Panc1 (cell line): ENCODE data around the gene CRIM1. TPM values are rescaled to one million over a fixed set of nuclear protein-coding genes. Genes with fewer than 3 reads are reported as not detected.

Source experiments
- ATAC-seq: fragments of 200-7000 bp; cut with Tn5 transposase; 2 replicates; pipeline ENCODE4 v1.9.1; 2020; ENCODE audit warnings: mild to moderate bottlenecking, moderate library complexity
- BruUV-seq: library from RNA; stranded (reverse); fragments of 400-500 nt; replicated peaks from 2 replicates; lab custom pipeline; 2021; lab: Mats Ljungman, UMichigan
- CTCF ChIA-PET: fragments of 300-600 bp; sonication (Branson Sonifier 250); formaldehyde crosslinking; loops from one replicate; lab custom pipeline; 2022; ENCODE audit warnings: antibody characterized with exemption; lab: Charles Lee
- POLR2A ChIA-PET: fragments of 300-600 bp; sonication (Branson Sonifier 250); formaldehyde crosslinking; loops from one replicate; lab custom pipeline; 2022; ENCODE audit warnings: antibody characterized with exemption; lab: Charles Lee
- DNase-seq: peaks from one replicate; pipeline ENCODE4 v3.0.0-alpha.2; 2010; ENCODE audit warnings: low read depth, low spot score
- H3K27ac ChIP-seq: 2 replicates; pipeline ENCODE4 v1.5.1; 2011; ENCODE audit warnings: mild to moderate bottlenecking, low read length, inconsistent platforms
- H3K27me3 ChIP-seq: fragments of 200-500 bp; sonication (Bioruptor generic); 2 replicates; pipeline ENCODE4 v1.6.0; 2014; ENCODE audit warnings: low read length, inconsistent platforms; ENCODE audit not compliant: control insufficient read depth, insufficient read depth
- H3K36me3 ChIP-seq: fragments of 200-500 bp; sonication (Bioruptor generic); 2 replicates; pipeline ENCODE4 v1.5.1; 2014; ENCODE audit warnings: inconsistent platforms, mild to moderate bottlenecking, low read length, moderate library complexity; ENCODE audit not compliant: control insufficient read depth, insufficient read depth
- H3K4me1 ChIP-seq: 2 replicates; pipeline ENCODE4 v1.5.1; 2011; ENCODE audit warnings: inconsistent platforms, mild to moderate bottlenecking, low read length, moderate library complexity; ENCODE audit not compliant: control insufficient read depth, insufficient read depth
- H3K4me3 ChIP-seq, 2 experiments: 2 replicates each; pipeline ENCODE4 v1.5.1; 2011 to 2012; ENCODE audit warnings: low read depth in 2 of 2, low read length in 2 of 2, mild to moderate bottlenecking in 2 of 2, inconsistent platforms in 1 of 2, moderate library complexity in 1 of 2
- H3K9me3 ChIP-seq: fragments of 200-500 bp; sonication (Bioruptor generic); 2 replicates; pipeline ENCODE4 v1.5.1; 2014; ENCODE audit warnings: low read depth, mild to moderate bottlenecking, inconsistent platforms, low read length, moderate library complexity; ENCODE audit not compliant: control insufficient read depth, insufficient read depth
- CTCF ChIP-seq: fragments of 450-650 bp; IDR thresholded peaks from 2 replicates; pipeline ENCODE4 v1.5.1; 2017; ENCODE audit warnings: mild to moderate bottlenecking
- POLR2AphosphoS5 ChIP-seq: IDR thresholded peaks from 2 replicates; pipeline ENCODE4 v1.6.1; 2012; ENCODE audit warnings: mild to moderate bottlenecking, low read depth, low read length, moderate library complexity
- SIN3A ChIP-seq: IDR thresholded peaks from 2 replicates; pipeline ENCODE4 v1.6.1; 2012; ENCODE audit warnings: low read depth, mild to moderate bottlenecking, low read length, moderate library complexity, borderline replicate concordance; ENCODE audit not compliant: insufficient read depth
- TCF7L2 ChIP-seq: IDR thresholded peaks from 2 replicates; pipeline ENCODE4 v1.6.1; 2011; ENCODE audit warnings: mild to moderate bottlenecking, low read depth, low read length, inconsistent platforms
- in situ Hi-C: cut with HindIII; loops from 2 replicates; pipeline ENCODE4 v1.10.0; 2016; ENCODE audit warnings: low sequenced_read_pairs, low pct_unique_long_range_greater_than_20kb
- intact Hi-C: fragments of 100-400 bp; cut with micrococcal nuclease; formaldehyde crosslinking; loops from one replicate; pipeline ENCODE4 v1.10.0; 2022; ENCODE audit not compliant: unreplicated experiment
- total RNA-seq: library from RNA; stranded (reverse); gene quantifications from one replicate; pipeline ENCODE4 v1.2.1, GENCODE V29; 2021; ENCODE audit not compliant: unreplicated experiment
- TF ChIP-seq, protein P1 (sequence below), 2 experiments: IDR thresholded peaks; 2 replicates each; pipeline ENCODE4 v1.6.1; 2011 to 2012; ENCODE audit warnings: low read depth in 2 of 2, control low read depth in 1 of 2, low read length in 1 of 2, mild to moderate bottlenecking in 1 of 2, moderate library complexity in 1 of 2; ENCODE audit not compliant: insufficient read depth in 1 of 2

Gene CRIM1
- total RNA-seq, 1 experiment from 2014 or later: 290 TPM

GRCh38 chr2:36484454-36484853, 128.9 kb downstream of the CRIM1 start:
- peaks cover 88% of the 10 kb centered on the region for H3K4me1 ChIP-seq
- CTCF ChIA-PET: no interaction called here

DNA sequence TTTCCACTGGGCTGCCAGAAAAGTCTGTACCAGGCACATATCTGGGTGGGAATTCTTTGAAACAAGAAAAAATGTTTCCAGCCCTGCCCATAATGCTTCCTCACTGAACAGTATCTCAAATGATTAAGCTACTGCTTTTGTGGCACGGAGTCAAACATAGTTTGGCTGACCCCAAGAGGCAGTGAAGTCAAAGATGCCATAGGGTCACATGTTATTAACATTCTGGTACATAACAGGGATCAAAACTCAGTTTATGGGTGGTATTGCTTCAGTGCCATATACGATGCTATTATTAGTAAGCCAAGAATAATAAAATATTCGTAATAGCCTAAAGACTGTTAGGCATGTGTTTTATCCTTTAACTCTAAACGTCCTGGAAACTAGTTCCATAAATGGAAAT, 129.9 kb downstream of the CRIM1 start:
- Histone ChIP-seq H3K9me3 (no peaks in the 10 kb centered on the region), H3K27ac (peak overlapping the region; percentile 98), H3K27me3 (no peaks in the 10 kb centered on the region), H3K36me3 (peaks cover 53% of the 10 kb centered on the region), H3K4me1 (peaks cover 89% of the 10 kb centered on the region), H3K4me3 (no peak overlapping the region)
- ChIA-PET POLR2A (no interaction called here), CTCF (interaction anchor here (1.0 kb wide), 1 partner anchor 132 kb away, joined by 3 read pairs; no protein-coding TSS in a partner anchor)
- intact Hi-C loops: no loop called here
- in situ Hi-C loops: no loop called here
- TF ChIP-seq, protein P1, sequence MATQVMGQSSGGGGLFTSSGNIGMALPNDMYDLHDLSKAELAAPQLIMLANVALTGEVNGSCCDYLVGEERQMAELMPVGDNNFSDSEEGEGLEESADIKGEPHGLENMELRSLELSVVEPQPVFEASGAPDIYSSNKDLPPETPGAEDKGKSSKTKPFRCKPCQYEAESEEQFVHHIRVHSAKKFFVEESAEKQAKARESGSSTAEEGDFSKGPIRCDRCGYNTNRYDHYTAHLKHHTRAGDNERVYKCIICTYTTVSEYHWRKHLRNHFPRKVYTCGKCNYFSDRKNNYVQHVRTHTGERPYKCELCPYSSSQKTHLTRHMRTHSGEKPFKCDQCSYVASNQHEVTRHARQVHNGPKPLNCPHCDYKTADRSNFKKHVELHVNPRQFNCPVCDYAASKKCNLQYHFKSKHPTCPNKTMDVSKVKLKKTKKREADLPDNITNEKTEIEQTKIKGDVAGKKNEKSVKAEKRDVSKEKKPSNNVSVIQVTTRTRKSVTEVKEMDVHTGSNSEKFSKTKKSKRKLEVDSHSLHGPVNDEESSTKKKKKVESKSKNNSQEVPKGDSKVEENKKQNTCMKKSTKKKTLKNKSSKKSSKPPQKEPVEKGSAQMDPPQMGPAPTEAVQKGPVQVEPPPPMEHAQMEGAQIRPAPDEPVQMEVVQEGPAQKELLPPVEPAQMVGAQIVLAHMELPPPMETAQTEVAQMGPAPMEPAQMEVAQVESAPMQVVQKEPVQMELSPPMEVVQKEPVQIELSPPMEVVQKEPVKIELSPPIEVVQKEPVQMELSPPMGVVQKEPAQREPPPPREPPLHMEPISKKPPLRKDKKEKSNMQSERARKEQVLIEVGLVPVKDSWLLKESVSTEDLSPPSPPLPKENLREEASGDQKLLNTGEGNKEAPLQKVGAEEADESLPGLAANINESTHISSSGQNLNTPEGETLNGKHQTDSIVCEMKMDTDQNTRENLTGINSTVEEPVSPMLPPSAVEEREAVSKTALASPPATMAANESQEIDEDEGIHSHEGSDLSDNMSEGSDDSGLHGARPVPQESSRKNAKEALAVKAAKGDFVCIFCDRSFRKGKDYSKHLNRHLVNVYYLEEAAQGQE (IDR thresholded peaks at IDR 0.05; ENCODE audit: insufficient read depth in 1 of 2, low read depth in 2 of 2, low read length in 1 of 2): no peak
- no peak for TF ChIP-seq SIN3A
- no peak for TF ChIP-seq TCF7L2
- TF ChIP-seq POLR2AphosphoS5: no peak
- BruUV-seq: no TSS peak
- ATAC-seq (peak; percentile 21; the same call in 1 of the 2 replicates), DNase-seq (no peak)

More at GRCh38 chr2:36484454-36484853, 128.9 kb downstream of the CRIM1 start:
- peaks cover 63% of the 10 kb centered on the region for H3K36me3 ChIP-seq
- DNase-seq: no peak
- in situ Hi-C loops: no loop called here
- POLR2A ChIA-PET: interaction anchor here (0.5 kb wide), 1 partner anchor 57 kb away, joined by 3 read pairs; no protein-coding TSS in a partner anchor
- H3K4me3 ChIP-seq: no peak overlapping the region
- BruUV-seq: no TSS peak
- H3K27ac ChIP-seq: peak overlapping the region; percentile 98
- H3K27me3 ChIP-seq: no peaks in the 10 kb centered on the region
- no peaks in the 10 kb centered on the region for H3K9me3 ChIP-seq
- intact Hi-C loops: no loop called here
- no peak for ATAC-seq
- TF ChIP-seq TCF7L2 (no peak), CTCF (no peak), POLR2AphosphoS5 (no peak), SIN3A (no peak)
- TF ChIP-seq, protein P1 (IDR thresholded peaks at IDR 0.05; ENCODE audit: insufficient read depth in 1 of 2, low read depth in 2 of 2, low read length in 1 of 2): no peak
